ENCODE results near the gene SCYL1.

DNA sequence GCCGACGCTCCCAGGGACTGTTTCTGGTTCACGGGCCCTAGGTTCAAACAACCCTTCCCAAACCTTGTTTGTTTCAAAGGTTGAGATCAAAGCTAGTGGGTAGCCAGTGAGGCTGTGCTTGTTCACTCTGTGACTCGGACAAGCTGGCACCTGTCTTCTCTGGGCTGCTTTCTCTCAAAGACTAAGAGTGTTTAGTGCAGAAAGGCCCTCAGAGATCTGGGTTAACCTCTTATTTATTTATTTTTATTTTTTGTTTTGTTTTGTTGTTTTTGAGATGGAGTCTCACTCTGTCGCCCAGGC, 39.0 kb upstream of the SCYL1 start:
- no peak for TF ChIP-seq CTCF (conservative IDR thresholded peaks at IDR 0.05; ENCODE audit: low read depth, low read length)
- no peak for TF ChIP-seq SMC3 (IDR thresholded peaks at IDR 0.05; ENCODE audit: low read depth, low read length)
- TF ChIP-seq RAD21 (IDR thresholded peaks at IDR 0.05; ENCODE audit: low read length) = no peak

All from IMR-90 (cell line).